Activated CD8-positive, alpha-beta memory T cell treated with anti-CD3 and anti-CD28 coated beads, Interleukin-2, amount 50 U/mL, for 48 hours (primary cell): ENCODE results near the gene DHRS7B.
A peak's percentile ranks its signal among the peaks of the same experiment; 100 is the strongest.
"Not testable (repeated sequence)": the region's sequence is repeated elsewhere in the genome, so short reads cannot be mapped to it uniquely, and the experiment has no call there.

Experiments
- DNase-seq: peaks from one replicate; pipeline ENCODE4 v3.0.0-alpha.2; 2020

DHRS7B gene

DNA sequence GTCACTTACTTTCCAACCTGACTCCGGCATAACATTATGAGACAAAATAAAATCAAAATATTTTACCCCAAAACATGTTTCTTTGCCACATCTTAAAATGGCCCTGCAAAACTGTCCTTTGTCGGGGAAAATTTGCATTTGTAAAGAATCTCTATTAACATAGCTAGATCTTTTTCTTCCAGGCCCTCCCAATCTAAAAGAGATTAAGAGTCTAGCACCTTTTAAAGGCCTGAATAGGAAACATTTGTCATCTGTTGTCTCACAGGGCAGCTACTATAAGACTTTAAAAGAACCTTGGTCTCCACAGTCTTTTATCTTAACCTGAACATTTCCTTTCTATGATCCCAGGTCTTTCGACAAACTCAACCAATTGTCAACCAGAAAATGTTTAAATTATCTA is 18.1 kb upstream of the DHRS7B start:
- DNase-seq: no peak

DNA sequence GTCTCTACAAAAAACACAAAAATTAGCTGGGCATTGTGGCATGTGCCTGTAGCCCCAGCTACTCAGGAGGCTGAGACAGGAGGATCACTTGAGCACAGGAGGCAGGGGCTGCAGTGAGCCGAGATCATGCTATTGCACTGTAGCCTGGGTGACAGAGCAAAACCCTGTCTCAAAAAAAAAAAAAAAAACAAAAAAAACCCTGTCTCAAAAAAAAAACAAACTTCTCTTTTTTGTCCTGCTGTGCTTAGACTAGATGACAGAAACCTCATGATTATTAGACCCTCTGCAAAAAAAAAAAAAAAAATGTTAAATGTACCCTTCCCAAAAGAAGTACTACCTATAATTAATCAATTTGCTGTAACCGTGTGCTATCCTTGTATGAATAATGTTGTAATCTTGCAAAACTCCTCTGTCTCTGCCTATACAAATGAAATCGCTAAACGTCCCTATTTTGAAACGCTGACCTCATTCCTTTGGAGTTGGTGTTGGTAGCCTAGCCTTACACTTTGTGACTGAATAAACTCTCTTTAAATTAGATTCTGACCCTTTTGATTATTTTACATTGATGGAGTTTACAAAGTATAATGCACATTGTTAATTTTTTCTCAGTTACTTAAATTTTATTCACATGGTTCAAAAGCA is 13.6 kb upstream of the DHRS7B start:
- DNase-seq: no peak

DNA sequence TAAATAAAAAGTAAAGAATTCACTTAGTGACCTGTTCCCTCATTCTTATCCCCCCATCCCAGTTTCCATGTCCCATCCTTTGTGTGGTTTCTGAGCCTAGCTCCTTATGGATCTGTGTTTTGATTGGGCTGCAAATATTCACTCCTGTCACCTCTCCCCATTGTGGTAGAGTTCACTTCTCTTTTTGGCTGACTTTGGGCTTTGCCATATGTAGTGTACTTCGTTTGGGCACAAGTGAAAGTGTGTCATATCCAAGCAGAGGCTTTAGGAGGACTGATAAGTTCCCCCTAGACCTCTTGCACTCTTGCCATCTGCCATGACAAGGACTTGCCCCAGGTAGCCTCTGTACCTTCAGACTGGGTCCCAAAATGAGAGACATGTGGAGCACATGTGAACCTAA is 13.0 kb upstream of the DHRS7B start:
- no peak for DNase-seq

DNA sequence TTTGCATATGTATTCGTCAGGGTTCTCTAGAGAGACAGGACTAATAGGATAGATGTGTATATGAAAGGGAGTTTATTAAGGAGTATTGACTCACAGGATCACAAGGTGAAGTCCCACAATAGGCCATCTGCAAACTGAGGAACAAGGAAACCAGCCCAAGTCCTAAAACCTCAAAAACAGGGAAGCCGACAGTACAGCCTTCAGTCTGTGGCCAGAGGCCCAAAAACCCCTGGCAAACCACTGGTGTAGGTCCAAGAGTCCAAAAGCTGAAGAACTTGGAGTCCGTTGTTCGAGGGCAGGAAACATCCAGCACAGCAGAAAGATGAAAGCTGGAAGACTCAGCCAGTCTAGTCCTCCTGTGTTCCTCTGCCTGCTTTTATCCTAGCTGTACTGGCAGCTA is 12.0 kb upstream of the DHRS7B start:
- DNase-seq: not testable (repeated sequence)

DNA sequence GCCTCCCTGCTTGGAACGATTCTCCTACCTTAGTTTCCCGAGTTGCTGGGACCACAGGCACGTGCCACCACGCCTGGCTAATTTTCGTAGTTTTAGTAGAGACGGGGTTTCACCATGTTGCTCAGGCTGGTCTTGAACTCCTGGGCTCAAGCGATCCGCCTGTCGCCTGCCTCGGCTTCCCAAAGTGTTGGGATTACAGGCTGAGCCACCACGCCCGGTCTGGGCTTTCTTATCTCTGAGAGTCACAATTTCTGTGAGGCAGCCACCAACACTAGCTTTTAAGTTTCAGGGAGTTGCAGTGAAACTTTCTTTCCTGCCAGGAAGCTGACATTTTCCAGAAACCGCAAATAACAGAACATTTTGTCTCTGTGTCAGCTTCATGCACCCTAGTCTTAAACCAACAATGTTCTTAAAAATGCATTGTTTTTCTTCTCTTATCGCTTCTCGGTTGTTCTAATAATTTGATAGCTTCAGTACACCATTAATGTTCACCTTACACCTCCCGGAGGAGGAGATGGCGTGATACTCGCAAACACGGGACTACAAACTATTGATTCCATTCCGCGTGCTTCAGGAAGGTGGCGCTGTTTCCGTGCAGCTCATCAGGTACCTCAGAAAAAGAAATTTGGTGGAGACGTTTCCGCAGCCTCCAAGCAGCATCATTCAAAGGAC is 7.4 kb upstream of the DHRS7B start:
- DNase-seq: peak; percentile 74

DNA sequence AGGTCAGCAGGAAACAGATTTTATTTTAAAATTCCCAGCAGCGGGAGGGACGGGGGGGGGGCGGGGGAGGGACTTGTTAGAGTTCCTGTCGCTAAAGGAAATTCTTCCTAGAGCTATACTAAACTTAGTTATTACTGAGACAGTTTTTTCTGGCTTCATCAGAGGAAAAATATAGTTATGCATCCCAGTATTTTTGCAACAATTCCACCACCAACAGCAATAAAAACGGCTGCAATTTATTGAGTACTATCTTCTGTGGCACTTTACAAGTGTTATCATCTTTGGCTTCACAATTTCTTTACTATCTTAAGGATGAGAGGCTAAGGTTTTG is 6.9 kb upstream of the DHRS7B start:
- DNase-seq: no peak

DNA sequence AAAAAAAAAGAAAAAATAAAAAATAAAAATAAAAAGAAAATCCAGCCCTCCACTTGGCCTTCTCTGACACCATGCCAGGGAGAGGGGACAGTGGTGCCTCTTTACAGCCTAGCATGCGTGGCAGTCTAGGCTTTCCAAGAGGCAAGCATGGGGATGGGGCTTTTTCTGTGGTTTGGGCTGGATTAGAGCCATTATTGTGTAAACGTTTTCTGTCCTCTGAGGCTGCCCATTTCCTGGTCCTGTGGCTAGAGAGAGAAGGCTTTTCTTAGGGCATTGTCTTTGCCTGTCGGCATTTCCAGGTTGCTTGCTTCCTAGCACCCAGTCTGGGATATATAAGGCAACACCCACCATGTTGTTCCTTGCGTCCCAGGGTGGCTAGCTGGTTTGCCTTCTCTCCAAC is 2.7 kb upstream of the DHRS7B start:
- DNase-seq: no peak

DNA sequence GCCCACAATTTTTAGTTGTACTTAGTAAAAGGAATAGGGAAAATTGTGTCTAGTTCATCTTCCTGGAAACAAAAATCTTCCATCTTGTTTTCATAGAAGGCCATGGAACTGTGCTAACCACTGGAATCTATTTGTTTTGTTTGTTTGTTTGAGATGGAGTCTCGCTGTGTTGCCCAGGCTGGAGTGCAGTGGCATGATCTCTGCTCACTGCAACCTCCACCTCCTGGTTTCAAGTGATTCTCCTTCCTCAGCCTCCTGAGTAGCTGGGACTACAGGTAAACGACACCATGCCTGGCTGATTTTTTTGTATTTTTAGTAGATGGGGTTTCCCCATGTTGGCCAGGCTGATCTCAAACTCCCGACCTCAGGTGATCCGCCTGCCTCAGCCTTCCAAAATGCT is 2.2 kb upstream of the DHRS7B start:
- not testable (repeated sequence) for DNase-seq

DNA sequence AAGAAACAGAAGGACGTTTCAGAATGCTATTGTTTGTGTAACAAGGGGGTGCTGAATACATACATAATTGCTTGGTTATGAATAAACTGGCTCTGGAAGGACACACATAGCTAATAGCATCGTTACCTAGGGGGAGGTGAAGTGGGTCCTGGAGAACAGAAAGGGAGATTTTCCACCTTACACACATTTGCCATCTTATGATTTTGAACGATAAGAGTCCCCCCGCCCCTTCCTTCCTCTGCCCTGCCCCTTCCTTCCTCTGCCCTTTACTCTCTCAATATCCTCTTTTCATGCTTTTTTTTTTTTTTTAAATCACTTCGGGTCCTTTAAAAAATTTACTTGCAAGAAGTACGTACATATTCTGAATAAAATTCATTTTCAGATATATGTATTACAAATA is 902 bp upstream of the DHRS7B start:
- DNase-seq: no peak

DNA sequence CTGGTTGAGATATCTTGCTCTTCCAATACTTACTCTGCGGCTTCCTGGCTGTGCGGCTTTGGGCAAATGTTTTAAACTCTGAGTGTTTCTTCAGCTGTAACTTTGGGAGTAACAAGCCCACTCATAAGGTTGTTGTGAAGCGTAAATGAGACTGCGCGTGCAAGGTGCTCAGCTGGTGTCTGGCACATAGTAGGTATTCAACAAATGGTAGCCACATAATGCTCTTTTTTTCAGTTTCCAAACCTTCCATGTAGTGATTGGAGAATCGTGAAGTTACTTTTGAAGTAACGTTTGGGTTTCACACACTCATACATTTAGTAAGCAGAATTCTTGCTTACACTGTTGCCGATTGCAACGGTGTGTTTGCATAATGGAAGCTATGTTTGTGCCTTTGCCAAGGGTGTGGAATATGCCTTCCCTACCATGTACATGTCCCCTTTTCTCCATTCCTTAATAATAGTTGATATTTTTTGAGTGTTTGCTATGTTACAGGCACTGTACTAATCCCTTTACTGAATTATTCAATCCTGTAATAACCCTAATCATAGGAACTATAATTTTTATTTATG is 829 bp downstream of the DHRS7B start:
- DNase-seq: no peak

DNA sequence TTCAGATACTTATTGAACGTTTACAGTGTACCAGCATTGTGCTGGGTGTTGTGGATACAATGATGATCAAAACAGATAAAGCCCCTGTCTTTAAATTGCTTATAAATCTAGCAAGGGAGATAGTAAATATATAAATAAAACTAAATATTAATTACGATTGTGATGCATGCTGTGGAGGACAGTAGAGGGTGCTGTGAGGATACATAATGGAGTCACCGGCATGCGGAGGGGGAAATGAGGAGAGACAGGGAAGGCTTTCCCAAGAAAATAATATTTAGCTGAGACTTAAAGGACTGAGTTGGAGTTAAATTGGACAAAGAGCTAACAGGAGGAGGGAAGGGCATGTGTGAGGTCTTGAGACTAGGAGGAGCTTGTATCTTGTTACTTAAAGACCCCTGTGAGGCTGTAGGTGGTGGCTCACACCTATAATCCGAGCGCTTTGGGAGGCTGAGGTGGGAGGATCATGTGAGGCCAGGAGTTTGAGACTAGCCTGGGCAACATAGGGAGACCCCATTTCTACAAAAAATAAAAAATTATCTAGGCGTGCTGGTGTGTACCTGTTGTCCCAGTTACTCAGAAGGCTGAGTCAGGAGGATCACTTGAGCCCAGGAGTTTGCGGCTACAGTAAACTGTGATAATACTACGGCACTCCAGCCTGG is 2.4 kb downstream of the DHRS7B start:
- DNase-seq: no peak

DNA sequence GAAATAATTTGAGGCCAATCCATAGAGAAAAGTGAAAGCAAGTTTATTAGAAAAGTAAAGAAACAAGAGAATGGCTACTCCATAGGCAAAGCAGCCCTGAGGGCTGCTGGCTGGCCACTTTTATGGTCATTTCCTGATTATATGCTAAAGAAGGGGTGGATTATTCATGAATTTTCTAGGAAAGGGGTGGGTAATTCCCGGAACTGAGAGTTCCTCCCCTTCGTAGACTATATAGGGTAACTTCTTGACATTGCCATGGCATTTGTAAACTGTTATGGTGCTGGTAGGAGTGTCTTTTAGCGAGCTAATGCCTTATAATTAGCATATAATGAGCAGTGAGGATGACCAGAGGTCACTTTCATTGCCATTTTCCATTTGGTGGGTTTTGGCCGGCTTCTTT is 4.4 kb downstream of the DHRS7B start:
- no peak for DNase-seq

DNA sequence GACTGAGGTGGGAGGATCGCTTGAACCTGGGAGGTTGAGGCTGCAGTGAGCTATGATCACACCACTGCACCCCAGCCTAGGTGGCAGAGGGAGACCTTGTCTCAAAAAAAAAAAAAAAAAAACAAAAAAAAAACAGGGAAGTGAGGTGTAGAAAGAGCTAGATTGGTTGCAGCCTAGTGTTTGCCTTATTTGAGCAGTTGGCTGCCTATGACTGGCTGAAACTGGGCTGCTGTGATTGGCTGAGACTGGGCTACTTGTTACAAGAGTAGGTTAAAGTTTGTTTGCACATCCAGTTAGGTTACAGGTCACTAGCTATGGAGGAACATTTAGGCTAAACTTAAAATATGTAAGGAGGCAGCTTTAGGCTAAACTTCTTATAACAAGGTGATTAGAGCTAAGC is 5.7 kb downstream of the DHRS7B start:
- no peak for DNase-seq

DNA sequence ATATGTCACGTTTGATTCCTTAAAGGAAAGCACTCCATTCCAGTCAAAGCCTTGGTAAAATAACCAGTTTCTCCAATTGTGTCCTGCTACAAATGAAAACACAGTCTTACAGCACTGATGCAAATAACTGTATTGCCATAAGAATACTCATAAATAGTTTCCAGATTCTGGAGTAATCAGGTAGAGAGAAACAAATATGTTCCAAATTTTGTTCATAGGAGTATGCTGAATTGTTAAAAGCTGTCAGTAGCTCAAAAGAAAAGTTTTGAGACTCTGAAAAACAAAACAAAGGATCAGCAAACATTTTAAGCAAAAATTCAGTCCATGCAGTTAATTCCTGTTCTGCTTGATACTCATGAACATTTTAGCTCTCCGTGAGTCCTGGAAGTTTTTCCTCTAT is 7.8 kb downstream of the DHRS7B start:
- DNase-seq: no peak

DNA sequence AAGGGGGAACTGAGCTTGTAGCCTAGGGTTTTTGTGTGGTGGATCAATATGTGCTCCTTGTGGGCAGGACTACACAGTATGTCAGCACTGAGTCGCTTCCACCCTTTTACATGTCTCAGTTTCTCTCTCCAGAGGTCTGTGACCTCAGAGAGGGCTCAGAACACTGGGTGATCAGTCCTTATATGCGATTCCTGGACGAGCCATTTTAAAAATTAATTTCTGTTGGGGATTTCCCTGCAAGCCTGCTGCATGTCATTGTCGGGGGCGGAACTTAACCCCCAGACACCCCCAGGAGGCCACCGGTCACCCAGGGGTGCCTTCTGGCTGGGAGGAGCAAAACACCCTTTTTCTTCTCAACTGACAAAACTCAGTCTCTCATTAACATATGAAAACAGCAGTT is 14.1 kb downstream of the DHRS7B start:
- no peak for DNase-seq

DNA sequence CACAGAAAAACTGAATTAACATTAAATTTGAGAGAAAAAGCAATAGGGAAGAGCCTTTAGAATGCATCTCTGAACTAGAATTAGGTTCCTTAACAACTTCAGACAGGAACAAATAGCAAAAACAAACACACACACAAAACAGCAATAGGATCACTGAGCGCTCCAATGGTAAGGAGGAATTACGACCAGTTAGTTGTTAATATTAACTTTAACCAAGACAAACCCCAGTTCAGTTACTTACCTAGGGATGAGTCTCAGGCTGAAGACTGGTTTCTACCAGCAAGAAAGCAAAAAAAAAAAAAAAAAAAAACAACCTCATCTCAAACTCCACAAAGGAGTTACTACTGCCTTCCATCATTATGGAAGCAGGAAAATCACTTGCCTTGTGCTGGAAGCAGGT is 14.6 kb downstream of the DHRS7B start:
- DNase-seq: no peak

DNA sequence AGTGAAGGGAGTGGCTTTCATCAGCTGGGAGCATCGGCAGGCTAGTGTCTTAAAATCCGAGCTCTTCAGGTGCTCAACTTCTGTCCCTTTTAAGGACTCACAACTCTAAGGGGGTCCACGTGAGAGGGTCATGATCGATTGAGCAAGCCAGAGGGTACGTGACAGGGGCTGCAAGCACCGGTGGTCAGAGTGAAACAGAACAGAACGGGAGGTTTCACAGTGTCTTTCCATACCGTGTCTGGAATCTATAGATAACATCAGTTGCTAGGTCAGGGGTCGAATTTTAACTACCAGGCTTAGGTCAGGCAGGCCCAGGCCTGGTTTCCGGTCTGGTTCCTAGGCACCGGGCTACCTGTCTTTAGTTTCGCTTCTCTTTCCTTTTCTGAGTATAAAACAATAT is 15.3 kb downstream of the DHRS7B start:
- DNase-seq: not testable (repeated sequence)

DNA sequence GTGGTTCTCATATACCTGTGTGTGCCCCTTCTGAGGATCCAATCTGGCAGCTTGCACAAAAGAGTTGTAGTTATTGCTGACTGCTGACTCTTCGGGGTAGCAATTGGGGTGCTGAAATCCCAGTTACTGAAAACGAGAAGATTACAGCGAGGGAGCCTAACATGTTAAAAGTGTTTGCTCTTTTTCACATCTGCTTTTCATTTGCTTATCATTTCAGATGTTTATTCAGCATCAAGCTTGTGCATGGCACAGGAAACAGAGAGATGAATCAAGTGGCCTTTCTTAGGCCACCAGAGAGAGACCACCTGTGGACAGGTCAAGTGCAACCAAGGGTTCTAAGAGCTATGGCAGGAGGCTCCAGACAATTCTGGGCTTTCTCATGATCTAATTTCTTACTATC is 16.9 kb downstream of the DHRS7B start:
- DNase-seq: no peak

DNA sequence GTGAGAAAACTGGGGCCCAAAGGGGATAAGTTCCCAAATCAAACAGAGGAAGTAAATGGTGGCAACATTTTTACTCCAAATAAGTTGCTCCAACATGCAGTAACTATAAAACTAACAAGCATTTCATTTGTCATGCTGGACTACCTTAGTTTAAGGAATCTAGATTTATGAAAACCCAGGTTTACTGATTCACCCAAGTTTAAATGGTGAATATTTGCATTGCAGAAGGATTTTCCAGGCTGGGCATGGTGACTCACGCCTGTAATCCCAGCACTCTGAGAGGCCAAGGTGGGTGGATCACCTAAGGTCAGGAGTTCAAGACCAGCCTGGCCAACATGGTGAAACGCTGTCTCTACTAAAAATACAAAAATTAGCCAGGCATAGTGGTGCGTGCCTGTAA is 17.5 kb downstream of the DHRS7B start:
- not testable (repeated sequence) for DNase-seq

DNA sequence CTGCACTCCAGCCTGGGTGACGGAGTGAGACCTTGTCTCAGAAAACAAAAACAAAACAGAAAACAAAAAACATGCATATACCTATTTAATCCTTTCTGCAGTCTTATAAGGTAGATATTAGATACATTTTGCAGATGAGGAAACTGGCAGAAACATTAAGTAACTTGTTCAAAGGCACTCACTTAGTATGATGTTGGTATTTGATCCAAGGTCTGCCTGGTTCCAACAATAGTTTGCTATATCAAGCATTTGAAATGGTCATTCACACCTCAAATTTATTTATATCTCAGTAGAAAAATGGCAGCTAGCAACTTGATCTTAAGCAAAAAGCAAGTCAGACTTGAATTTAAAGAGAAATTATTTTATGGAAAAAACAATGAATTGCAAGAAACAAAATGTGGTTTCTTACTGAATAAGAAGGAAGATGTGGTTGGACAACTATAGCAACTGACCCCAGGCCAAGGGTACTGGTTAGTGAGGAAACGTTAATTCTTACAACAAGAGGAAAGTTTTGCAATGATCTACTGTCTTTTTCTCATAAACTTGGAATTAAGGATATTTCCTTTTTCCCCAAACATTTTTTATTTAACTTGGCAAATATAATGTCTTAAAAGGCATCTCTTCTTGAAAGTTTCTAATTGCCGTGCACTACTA is 19.7 kb downstream of the DHRS7B start:
- DNase-seq: no peak

DNA sequence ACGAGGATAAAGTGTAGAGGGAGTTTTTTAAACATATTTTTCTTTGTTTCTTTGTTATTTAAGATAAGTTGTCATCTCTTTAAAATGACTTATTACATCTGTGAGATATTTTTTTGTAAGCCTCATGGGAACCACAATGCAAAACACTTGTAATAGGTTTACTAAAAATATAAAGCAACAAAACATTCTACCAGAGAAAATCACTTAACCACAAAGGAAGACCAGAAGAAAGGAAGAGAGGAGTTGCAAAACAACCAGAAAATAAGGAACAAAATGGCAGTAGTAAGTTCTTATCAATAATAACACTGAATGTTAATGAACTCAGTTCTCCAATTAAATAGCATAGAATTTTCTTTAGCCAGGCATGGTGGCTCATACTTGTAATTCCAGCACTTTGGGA is 22.9 kb downstream of the DHRS7B start:
- no peak for DNase-seq

DNA sequence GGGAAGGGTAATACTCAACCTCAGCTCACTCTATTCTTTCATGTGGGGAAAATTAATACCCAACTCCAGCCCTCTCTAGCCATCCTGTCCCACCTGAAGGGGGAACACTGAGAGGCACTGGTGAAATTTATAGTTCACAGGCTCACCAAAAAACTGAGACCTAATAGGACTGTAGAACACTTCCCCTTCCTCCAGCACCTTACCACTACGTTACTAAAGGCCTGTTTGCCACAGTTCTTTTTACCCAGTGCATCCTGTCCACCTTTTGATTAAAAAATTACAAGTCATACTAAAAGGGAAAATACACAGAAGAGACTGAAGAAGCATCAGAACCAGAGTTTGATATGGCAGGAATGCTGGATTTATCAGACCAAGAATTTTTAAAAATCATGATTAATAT is 26.0 kb downstream of the DHRS7B start:
- DNase-seq: no peak

DNA sequence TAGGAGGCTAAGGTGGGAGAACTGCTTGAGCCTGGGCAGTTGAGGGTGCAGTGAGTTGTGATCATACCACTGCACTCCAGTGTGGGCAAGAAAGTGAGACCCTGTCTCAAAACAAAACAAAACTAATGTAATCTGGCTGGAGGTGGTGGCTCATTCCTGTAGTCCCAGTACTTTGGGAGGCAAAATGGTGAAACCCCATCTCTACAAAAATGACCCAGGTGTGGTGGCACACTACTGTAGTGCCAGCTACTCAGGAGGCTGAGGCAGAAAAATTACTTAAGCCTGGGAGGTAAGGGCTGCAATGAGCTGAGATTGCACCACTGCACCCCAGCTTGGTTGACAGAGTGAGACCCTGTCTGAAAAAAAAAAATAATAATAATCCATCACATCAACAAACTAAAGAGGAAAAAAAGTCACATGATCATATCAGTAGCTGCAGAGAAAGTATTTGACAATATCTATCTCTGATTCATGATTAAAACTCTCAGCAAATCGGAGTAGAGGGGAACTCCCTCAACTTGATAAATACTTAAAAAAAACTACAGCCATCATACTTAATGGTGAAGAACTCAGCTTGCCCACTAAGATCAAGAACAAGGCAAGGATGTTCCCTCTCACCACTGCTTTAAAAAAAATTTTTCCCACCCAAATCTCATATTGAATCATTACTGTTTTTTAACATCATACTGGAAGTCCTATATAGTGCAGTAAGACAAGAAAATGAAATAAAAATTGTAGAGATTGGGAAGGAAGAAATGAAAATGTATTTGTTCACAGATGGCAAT is 31.0 kb downstream of the DHRS7B start:
- no peak for DNase-seq
